H1 (cell line): Measurements from ENCODE around the gene L1TD1. TPM values are rescaled to one million over a fixed set of nuclear protein-coding genes. Genes with fewer than 3 reads are reported as not detected.

Experiments used
- CTCF ChIA-PET: fragments of 300-600 bp; sonication (Branson Sonifier 250); formaldehyde crosslinking; loops from one replicate; lab custom pipeline; 2021; ENCODE audit not compliant: partially characterized antibody; lab: Charles Lee
- POLR2A ChIA-PET: fragments of 300-600 bp; sonication (Branson Sonifier 250); formaldehyde crosslinking; loops from one replicate; lab custom pipeline; 2021; ENCODE audit warnings: inconsistent platforms; ENCODE audit not compliant: partially characterized antibody; lab: Charles Lee
- DNase-seq, 2 experiments: peaks; one replicate each; pipeline versions ENCODE4 v3.0.0 to v3.0.0-alpha.2; 2010 to 2022; ENCODE audit warnings: low spot score in 2 of 2, low read depth in 1 of 2, mixed read lengths in 1 of 2
- FAIRE-seq: peaks from 2 replicates; lab custom pipeline; 2011; peaks lifted over from hg19 to GRCh38; lab: Jason Lieb, UNC
- H2AFZ ChIP-seq: 2 replicates; pipeline ENCODE4 v1.8.1; 2012; ENCODE audit warnings: low read length, inconsistent platforms
- H2AK5ac ChIP-seq: 2 replicates; pipeline ENCODE4 v1.6.1; 2013; ENCODE audit warnings: low read depth, low read length
- H2BK120ac ChIP-seq: replicated peaks from 2 replicates; pipeline ENCODE3; 2013; ENCODE audit warnings: low read depth, low read length, inconsistent platforms
- H2BK12ac ChIP-seq: 2 replicates; pipeline ENCODE4 v1.6.1; 2013; ENCODE audit warnings: low read depth, low read length
- H2BK15ac ChIP-seq: 2 replicates; pipeline ENCODE4 v1.6.1; 2013; ENCODE audit warnings: low read length
- H2BK20ac ChIP-seq: 2 replicates; pipeline ENCODE4 v1.6.1; 2013; ENCODE audit warnings: low read length
- H2BK5ac ChIP-seq: 2 replicates; pipeline ENCODE4 v1.6.1; 2013; ENCODE audit warnings: low read depth, low read length
- H3K14ac ChIP-seq: 2 replicates; pipeline ENCODE4 v1.6.1; 2013; ENCODE audit warnings: inconsistent platforms; ENCODE audit not compliant: insufficient read length
- H3K18ac ChIP-seq: 2 replicates; pipeline ENCODE4 v1.6.1; 2013; ENCODE audit warnings: low read length; ENCODE audit errors: extremely low read depth
- H3K23ac ChIP-seq: 2 replicates; pipeline ENCODE4 v1.6.1; 2013; ENCODE audit warnings: inconsistent platforms; ENCODE audit not compliant: insufficient read length
- H3K23me2 ChIP-seq: 2 replicates; pipeline ENCODE4 v1.6.1; 2013; ENCODE audit warnings: low read depth, low read length
- H3K27ac ChIP-seq: 2 replicates; pipeline ENCODE4 v1.6.1; 2011; ENCODE audit warnings: low read depth, low read length, inconsistent platforms
- H3K27me3 ChIP-seq, 4 experiments: replicated peaks in 1 of 4; 1 replicate in 1 of 4; 2 replicates in 3 of 4; pipeline versions ENCODE4 v1.6.1 to v1.8.1; 2011 to 2013; ENCODE audit warnings: low read length in 3 of 4, mild to moderate bottlenecking in 3 of 4, inconsistent platforms in 2 of 4, mixed read lengths in 2 of 4, moderate library complexity in 1 of 4; ENCODE audit not compliant: control insufficient read depth in 3 of 4, insufficient read depth in 3 of 4; ENCODE audit errors: extremely low read depth in 1 of 4
- H3K36me3 ChIP-seq, 4 experiments: 2 replicates each; pipeline versions ENCODE4 v1.6.1 to v1.8.1; 2011 to 2013; ENCODE audit warnings: mild to moderate bottlenecking in 4 of 4, low read length in 3 of 4, moderate library complexity in 2 of 4, control low read depth in 1 of 4, inconsistent platforms in 1 of 4; ENCODE audit not compliant: insufficient read depth in 4 of 4, control insufficient read depth in 2 of 4
- H3K4ac ChIP-seq: replicated peaks from 2 replicates; pipeline ENCODE3; 2013; ENCODE audit warnings: low read length, low read depth, mixed read lengths, inconsistent platforms; ENCODE audit not compliant: insufficient read length
- H3K4me1 ChIP-seq, 4 experiments: replicated peaks in 1 of 4; 1 replicate in 1 of 4; 2 replicates in 3 of 4; pipeline versions ENCODE4 v1.6.1 to v1.8.1; 2011 to 2013; ENCODE audit warnings: low read length in 3 of 4, inconsistent platforms in 2 of 4, mixed read lengths in 1 of 4; ENCODE audit not compliant: insufficient read depth in 4 of 4, control insufficient read depth in 3 of 4
- H3K4me2 ChIP-seq, 2 experiments: 2 replicates each; pipeline versions ENCODE4 v1.6.1 to v1.8.1; 2011 to 2013; ENCODE audit warnings: low read depth in 2 of 2, low read length in 2 of 2, control low read depth in 1 of 2, inconsistent platforms in 1 of 2, mild to moderate bottlenecking in 1 of 2; ENCODE audit not compliant: insufficient read depth in 1 of 2
- H3K4me3 ChIP-seq, 4 experiments: fragments of 200-600, 300-600 bp in 1 of 4; sonication (generic), shearing (Covaris generic), sonication (Bioruptor Twin) in 1 of 4; 2 replicates each; pipeline versions ENCODE4 v1.5.1 to v1.8.1; 2011 to 2016; ENCODE audit warnings: low read length in 4 of 4, low read depth in 3 of 4, control low read depth in 2 of 4, inconsistent platforms in 2 of 4, mild to moderate bottlenecking in 2 of 4, mixed read lengths in 1 of 4, moderate library complexity in 1 of 4; ENCODE audit not compliant: insufficient read depth in 2 of 4; ENCODE audit errors: extremely low read depth in 1 of 4
- H3K56ac ChIP-seq: replicated peaks from 2 replicates; pipeline ENCODE3; 2013; ENCODE audit warnings: low read depth, mild to moderate bottlenecking, mixed read lengths, low read length, inconsistent platforms; ENCODE audit not compliant: insufficient read length
- H3K79me1 ChIP-seq: 2 replicates; pipeline ENCODE4 v1.6.1; 2013; ENCODE audit warnings: low read depth, low read length, control low read depth
- H3K79me2 ChIP-seq, 2 experiments: 2 replicates each; pipeline versions ENCODE4 v1.6.1 to v1.8.1; 2012 to 2013; ENCODE audit warnings: low read length in 2 of 2, mild to moderate bottlenecking in 2 of 2, inconsistent platforms in 1 of 2; ENCODE audit not compliant: insufficient read depth in 2 of 2, control insufficient read depth in 1 of 2
- H3K9ac ChIP-seq, 4 experiments: replicated peaks in 1 of 4; 1 replicate in 1 of 4; 2 replicates in 3 of 4; pipeline versions ENCODE4 v1.6.1 to v1.8.1; 2011 to 2013; ENCODE audit warnings: low read depth in 3 of 4, low read length in 3 of 4, control low read depth in 2 of 4, mild to moderate bottlenecking in 2 of 4, moderate library complexity in 2 of 4, inconsistent platforms in 1 of 4; ENCODE audit errors: extremely low read depth in 1 of 4
- H3K9me3 ChIP-seq, 2 experiments: 2 replicates each; pipeline versions ENCODE4 v1.6.1 to v1.8.1; 2012 to 2013; ENCODE audit warnings: mild to moderate bottlenecking in 2 of 2, moderate library complexity in 2 of 2, control low read depth in 1 of 2, inconsistent platforms in 1 of 2, low read depth in 1 of 2, low read length in 1 of 2, mixed read lengths in 1 of 2; ENCODE audit not compliant: insufficient read depth in 2 of 2
- H4K20me1 ChIP-seq, 2 experiments: replicated peaks in 1 of 2; 2 replicates each; pipeline versions ENCODE3 to v1.8.1; 2011 to 2013; ENCODE audit warnings: inconsistent platforms in 2 of 2, low read length in 2 of 2, mild to moderate bottlenecking in 1 of 2; ENCODE audit not compliant: insufficient read depth in 2 of 2, control insufficient read depth in 1 of 2
- H4K5ac ChIP-seq: 2 replicates; pipeline ENCODE4 v1.6.1; 2013; ENCODE audit warnings: low read length, low read depth, mixed read lengths, inconsistent platforms; ENCODE audit not compliant: insufficient read length
- H4K8ac ChIP-seq: 2 replicates; pipeline ENCODE4 v1.8.0; 2013; ENCODE audit warnings: mild to moderate bottlenecking, moderate library complexity, low read length, inconsistent platforms; ENCODE audit not compliant: insufficient read depth; ENCODE audit errors: extremely low read depth
- H4K91ac ChIP-seq: replicated peaks from 2 replicates; pipeline ENCODE3; 2013; ENCODE audit warnings: low read length, mixed read lengths, inconsistent platforms; ENCODE audit not compliant: insufficient read length
- FOSL1 ChIP-seq: IDR thresholded peaks from 2 replicates; pipeline ENCODE4 v1.6.1; 2011; ENCODE audit warnings: mild to moderate bottlenecking, low read depth, low read length, moderate library complexity; ENCODE audit not compliant: insufficient read depth
- JUN ChIP-seq: IDR thresholded peaks from 2 replicates; pipeline ENCODE4 v1.6.1; 2011; ENCODE audit warnings: low read depth, mild to moderate bottlenecking, improper control_type of control experiment, low read length
- KDM5A ChIP-seq: fragments of 200-600 bp; IDR thresholded peaks from 2 replicates; pipeline ENCODE4 v1.7.1; 2012; ENCODE audit warnings: mild to moderate bottlenecking, low read length, inconsistent platforms, mixed read lengths
- SIN3A ChIP-seq, 2 experiments: IDR thresholded peaks in 1 of 2; conservative IDR thresholded peaks in 1 of 2; 2 replicates each; pipeline ENCODE4 v1.6.1; 2011 to 2012; ENCODE audit warnings: low read length in 2 of 2, improper control_type of control experiment in 1 of 2, low read depth in 1 of 2, mild to moderate bottlenecking in 1 of 2
- SUZ12 ChIP-seq: fragments of 200-600 bp; sonication (generic); IDR thresholded peaks from 2 replicates; pipeline ENCODE4 v1.6.1; 2012; ENCODE audit warnings: mild to moderate bottlenecking, inconsistent platforms, low read length, moderate library complexity, mixed read lengths
- WGBS, 2 experiments: shearing (Covaris generic) in 1 of 2; methylation state at CpG; one replicate each; pipeline versions ENCODE4 v1.1.6 to v1.1.7; 2013 to 2015; ENCODE audit warnings: low lambda C conversion rate in 2 of 2, mixed read lengths in 2 of 2, inconsistent platforms in 1 of 2, low coverage in 1 of 2, missing lambda C conversion rate in 1 of 2; ENCODE audit not compliant: insufficient replicate concordance in 2 of 2, insufficient coverage in 1 of 2, insufficient read length in 1 of 2; ENCODE audit errors: extremely low coverage in 1 of 2, missing lambda C conversion rate in 1 of 2; 5-methylcytosine and 5-hydroxymethylcytosine counted together
- polyA plus RNA-seq, 7 experiments: library from polyadenylated mRNA; depleted of rRNA in 3 of 7; stranded (reverse) in 5 of 7; unstranded in 2 of 7; fragments of >200 nt in 5 of 7; fragments of 200-250 nt in 2 of 7; gene quantifications; 1 replicate in 5 of 7; 2 replicates in 1 of 7; 4 replicates in 1 of 7; pipeline versions ENCODE4 v1.2.1 to v1.2.3, GENCODE V29; 2011 to 2013; ENCODE audit warnings: missing spikeins in 2 of 7, mixed read lengths in 2 of 7
- total RNA-seq: library from RNA; stranded (reverse); fragmentation: NEBNext Ultra II Directional; extraction: Animal tissue kit (Norgen Biotek cat#: 25700); gene quantifications from 2 replicates; pipeline ENCODE4 v1.2.1, GENCODE V29; 2021
- TF ChIP-seq, protein P1 (sequence below), 3 experiments: IDR thresholded peaks; 1 replicate in 2 of 3; 2 replicates in 1 of 3; pipeline versions ENCODE4 v1.5.1 to v1.6.1; 2011; ENCODE audit warnings: low read length in 3 of 3, mild to moderate bottlenecking in 3 of 3, inconsistent platforms in 2 of 3, low read depth in 1 of 3, moderate library complexity in 1 of 3; ENCODE audit not compliant: insufficient read depth in 1 of 3; ENCODE audit errors: control extremely low read depth in 1 of 3
- TF ChIP-seq, protein P2 (sequence below): IDR thresholded peaks from 2 replicates; pipeline ENCODE4 v1.6.1; 2012; ENCODE audit warnings: low read length, inconsistent platforms

Gene L1TD1
- total and polyA plus RNA-seq, 2 of the 8 experiments (the other 6 are each of a cell fraction or from before 2014, with no cell fraction given): 35.3 to 441 TPM

DNA sequence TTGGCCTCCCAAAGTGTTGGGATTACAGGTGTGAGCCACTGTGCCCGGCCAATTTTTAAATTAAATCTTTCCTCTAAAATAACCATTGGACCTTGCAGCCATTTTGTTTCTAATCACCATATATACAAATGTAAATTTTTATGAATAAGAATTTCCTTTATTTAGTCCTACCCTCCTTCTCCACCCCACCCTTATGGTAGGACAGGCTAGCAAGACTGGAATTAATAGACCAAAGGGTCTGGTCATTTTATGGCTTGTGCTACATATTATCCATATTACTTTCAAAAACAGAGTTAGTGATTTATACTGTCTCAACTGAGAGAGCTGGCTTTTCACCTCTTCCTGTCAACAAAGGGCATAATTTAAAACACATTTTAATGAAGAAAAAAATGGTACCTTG lies 26.5 kb downstream of the L1TD1 start:
- no peak for FAIRE-seq
- H2AK5ac ChIP-seq: no peak overlapping the region
- H2BK15ac ChIP-seq: no peak overlapping the region

More for the DNA sequence above, 26.5 kb downstream of the L1TD1 start:
- Histone ChIP-seq H3K4me2 (no peak overlapping the region), H4K5ac (no peak overlapping the region), H4K8ac (no peak overlapping the region), H3K23me2 (no peaks in the 10 kb centered on the region), H4K91ac (no peak overlapping the region), H3K36me3 (peaks cover under 1 to 34% (median 12%) of the 10 kb centered on the region in 4 experiments; a peak in 7 of 8 replicates), H2BK5ac (no peak overlapping the region), H3K9ac (no peak overlapping the region), H3K23ac (no peak overlapping the region), H3K27me3 (no peaks in the 10 kb centered on the region), H3K56ac (no peak overlapping the region), H3K4me1 (no peaks in the 10 kb centered on the region), H3K14ac (no peak overlapping the region), H2BK12ac (no peak overlapping the region), H3K27ac (no peak overlapping the region), H3K18ac (no peak overlapping the region), H3K79me2 (peaks cover 0 to 6% of the 10 kb centered on the region in 2 experiments; a peak in 2 of 4 replicates), H2AFZ (no peak overlapping the region), H3K9me3 (no peaks in the 10 kb centered on the region; a peak in 1 of 4 replicates), H2BK20ac (no peak overlapping the region), H4K20me1 (no peaks in the 10 kb centered on the region), H2BK120ac (no peak overlapping the region), H3K79me1 (peaks cover 3% of the 10 kb centered on the region; the same call in 1 of the 2 replicates), H3K4me3 (no peak overlapping the region), H3K4ac (no peak overlapping the region)
- ChIA-PET CTCF (interaction anchor here (0.9 to 1.0 kb wide), 2 partner anchors 9 to 186 kb away, joined by 3 to 4 read pairs; no protein-coding TSS in a partner anchor), POLR2A (interaction anchor here (0.6 to 11.7 kb wide), 8 partner anchors 8 to 1121 kb away, joined by 3 to 82 read pairs (median 8); no protein-coding TSS in a partner anchor)
- DNase-seq: no peak
- TF ChIP-seq JUN: no peak
- TF ChIP-seq SUZ12: no peak
- TF ChIP-seq, protein P1, sequence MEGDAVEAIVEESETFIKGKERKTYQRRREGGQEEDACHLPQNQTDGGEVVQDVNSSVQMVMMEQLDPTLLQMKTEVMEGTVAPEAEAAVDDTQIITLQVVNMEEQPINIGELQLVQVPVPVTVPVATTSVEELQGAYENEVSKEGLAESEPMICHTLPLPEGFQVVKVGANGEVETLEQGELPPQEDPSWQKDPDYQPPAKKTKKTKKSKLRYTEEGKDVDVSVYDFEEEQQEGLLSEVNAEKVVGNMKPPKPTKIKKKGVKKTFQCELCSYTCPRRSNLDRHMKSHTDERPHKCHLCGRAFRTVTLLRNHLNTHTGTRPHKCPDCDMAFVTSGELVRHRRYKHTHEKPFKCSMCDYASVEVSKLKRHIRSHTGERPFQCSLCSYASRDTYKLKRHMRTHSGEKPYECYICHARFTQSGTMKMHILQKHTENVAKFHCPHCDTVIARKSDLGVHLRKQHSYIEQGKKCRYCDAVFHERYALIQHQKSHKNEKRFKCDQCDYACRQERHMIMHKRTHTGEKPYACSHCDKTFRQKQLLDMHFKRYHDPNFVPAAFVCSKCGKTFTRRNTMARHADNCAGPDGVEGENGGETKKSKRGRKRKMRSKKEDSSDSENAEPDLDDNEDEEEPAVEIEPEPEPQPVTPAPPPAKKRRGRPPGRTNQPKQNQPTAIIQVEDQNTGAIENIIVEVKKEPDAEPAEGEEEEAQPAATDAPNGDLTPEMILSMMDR (IDR thresholded peaks at IDR 0.05; ENCODE audit: control extremely low read depth in 1 of 3, insufficient read depth in 1 of 3, low read depth in 1 of 3, low read length in 3 of 3): no peak
- TF ChIP-seq SIN3A (conservative IDR thresholded peaks at IDR 0.05 in 1 of 2, IDR thresholded peaks at IDR 0.05 in 1 of 2; ENCODE audit: low read depth in 1 of 2, low read length in 2 of 2): no peak
- no peak for TF ChIP-seq KDM5A
- TF ChIP-seq, protein P2, sequence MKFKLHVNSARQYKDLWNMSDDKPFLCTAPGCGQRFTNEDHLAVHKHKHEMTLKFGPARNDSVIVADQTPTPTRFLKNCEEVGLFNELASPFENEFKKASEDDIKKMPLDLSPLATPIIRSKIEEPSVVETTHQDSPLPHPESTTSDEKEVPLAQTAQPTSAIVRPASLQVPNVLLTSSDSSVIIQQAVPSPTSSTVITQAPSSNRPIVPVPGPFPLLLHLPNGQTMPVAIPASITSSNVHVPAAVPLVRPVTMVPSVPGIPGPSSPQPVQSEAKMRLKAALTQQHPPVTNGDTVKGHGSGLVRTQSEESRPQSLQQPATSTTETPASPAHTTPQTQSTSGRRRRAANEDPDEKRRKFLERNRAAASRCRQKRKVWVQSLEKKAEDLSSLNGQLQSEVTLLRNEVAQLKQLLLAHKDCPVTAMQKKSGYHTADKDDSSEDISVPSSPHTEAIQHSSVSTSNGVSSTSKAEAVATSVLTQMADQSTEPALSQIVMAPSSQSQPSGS: no peak
- no peak for TF ChIP-seq FOSL1
- WGBS, 2 experiments: 100% methylated on average over 1 of the region's 1 CpG; no CpG with 5 or more reads in 1 of the 2 experiments
